Frontal cortex (tissue), 4 donors: ENCODE measurements around the gene IMMT. TPM values are rescaled to one million over a fixed set of nuclear protein-coding genes. Genes with fewer than 3 reads are reported as not detected.

Source experiments
- DNase-seq, 2 donors: peaks; one replicate each; pipeline ENCODE4 v3.0.0; 2012; ENCODE audit warnings: low spot score in 2 of 2
- FAIRE-seq: peaks from 2 replicates; lab custom pipeline; 2012; peaks lifted over from hg19 to GRCh38; lab: Jason Lieb, UNC
- total RNA-seq: library from RNA; depleted of rRNA; stranded (reverse); fragments of >200 nt; gene quantifications from one replicate; pipeline ENCODE4 v1.2.3, GENCODE V29; 2014
- donor health status: control.
- donor health status: control.
- donor health status: control.

The IMMT gene
- total RNA-seq, 1 donor from 2014 or later, result 43.6 TPM

GRCh38 chr2:86150502-86150901 lies 44.8 kb downstream of the IMMT start:
- no peak for FAIRE-seq
- no peak for DNase-seq

- no peak for DNase-seq
- no peak for FAIRE-seq
Measured at GRCh38 chr2:86147793-86148192, 47.5 kb downstream of the IMMT start.

GRCh38 chr2:86143926-86144685 lies 51.2 kb downstream of the IMMT start:
- FAIRE-seq (no peak), DNase-seq (no peak)

GRCh38 chr2:86143307-86143706 lies 52.0 kb downstream of the IMMT start:
- DNase-seq (no peak), FAIRE-seq (no peak)

- no peak for FAIRE-seq
- no peak for DNase-seq
Measured at GRCh38 chr2:86142436-86143257, 52.6 kb downstream of the IMMT start.

GRCh38 chr2:86140969-86141392 lies 54.3 kb downstream of the IMMT start:
- no peak for FAIRE-seq

GRCh38 chr2:86139981-86140380 lies 55.3 kb downstream of the IMMT start:
- FAIRE-seq, result no peak

More at GRCh38 chr2:86140969-86141392, 54.3 kb downstream of the IMMT start:
- no peak for DNase-seq

GRCh38 chr2:86138736-86139625 lies 56.3 kb downstream of the IMMT start:
- no peak for DNase-seq
- no peak for FAIRE-seq

More at GRCh38 chr2:86139981-86140380, 55.3 kb downstream of the IMMT start:
- no peak for DNase-seq

- FAIRE-seq (no peak), DNase-seq (no peak)
Measured at GRCh38 chr2:86136141-86136540, 59.1 kb downstream of the IMMT start.

- no peak for DNase-seq
- FAIRE-seq, result no peak
Measured at GRCh38 chr2:86135653-86136052, 59.6 kb downstream of the IMMT start.

GRCh38 chr2:86134709-86135108 lies 60.6 kb downstream of the IMMT start:
- no peak for DNase-seq
- no peak for FAIRE-seq

- DNase-seq (no peak), FAIRE-seq (no peak)
Measured at GRCh38 chr2:86124683-86125082, 70.6 kb downstream of the IMMT start.

GRCh38 chr2:86123328-86123925 lies 71.8 kb downstream of the IMMT start:
- FAIRE-seq, result no peak
- no peak for DNase-seq

- no peak for FAIRE-seq
Measured at GRCh38 chr2:86118130-86118529, 77.1 kb downstream of the IMMT start.

GRCh38 chr2:86107031-86107430 lies 88.2 kb downstream of the IMMT start:
- FAIRE-seq, result no peak
- no peak for DNase-seq

More at GRCh38 chr2:86118130-86118529, 77.1 kb downstream of the IMMT start:
- DNase-seq, result no peak

- FAIRE-seq (no peak), DNase-seq (peak; percentile 61 to 84)
Measured at GRCh38 chr2:86105969-86106945, 89.0 kb downstream of the IMMT start, which contains the start of gene PTCD3. TSS of gene PTCD3 (plus strand) at chr2:86106235. CDS start at chr2:86106248, 13 bp downstream.

- no peak for FAIRE-seq
- peak; percentile 50 to 70 for DNase-seq
Measured at GRCh38 chr2:86105252-86105968, 89.9 kb downstream of the IMMT start, which contains the start of gene POLR1A. TSS of gene POLR1A (minus strand) at chr2:86105886. CDS start at chr2:86105776, 110 bp downstream.

- DNase-seq, result no peak
- FAIRE-seq, result no peak
Measured at GRCh38 chr2:86102157-86102556, 93.1 kb downstream of the IMMT start.
